Left hindlimb (tissue), 1 donor: ENCODE data around the gene C22orf42.
A peak's percentile ranks its signal among the peaks of the same experiment; 100 is the strongest.
"Not testable (repeated sequence)": the region's sequence is repeated elsewhere in the genome, so short reads cannot be mapped to it uniquely, and the experiment has no call there.

Experiments
- DNase-seq: peaks from one replicate; pipeline ENCODE4 v3.0.0-alpha.2; 2018

C22orf42 gene, protein sequence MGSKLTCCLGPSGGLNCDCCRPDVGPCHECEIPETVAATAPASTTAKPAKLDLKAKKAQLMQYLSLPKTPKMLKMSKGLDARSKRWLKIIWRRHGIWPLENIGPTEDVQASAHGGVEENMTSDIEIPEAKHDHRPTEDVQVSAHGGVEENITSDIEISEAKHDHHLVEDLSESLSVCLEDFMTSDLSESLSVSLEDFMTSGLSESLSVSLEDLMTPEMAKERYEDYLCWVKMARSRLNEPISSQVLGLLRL

DNA sequence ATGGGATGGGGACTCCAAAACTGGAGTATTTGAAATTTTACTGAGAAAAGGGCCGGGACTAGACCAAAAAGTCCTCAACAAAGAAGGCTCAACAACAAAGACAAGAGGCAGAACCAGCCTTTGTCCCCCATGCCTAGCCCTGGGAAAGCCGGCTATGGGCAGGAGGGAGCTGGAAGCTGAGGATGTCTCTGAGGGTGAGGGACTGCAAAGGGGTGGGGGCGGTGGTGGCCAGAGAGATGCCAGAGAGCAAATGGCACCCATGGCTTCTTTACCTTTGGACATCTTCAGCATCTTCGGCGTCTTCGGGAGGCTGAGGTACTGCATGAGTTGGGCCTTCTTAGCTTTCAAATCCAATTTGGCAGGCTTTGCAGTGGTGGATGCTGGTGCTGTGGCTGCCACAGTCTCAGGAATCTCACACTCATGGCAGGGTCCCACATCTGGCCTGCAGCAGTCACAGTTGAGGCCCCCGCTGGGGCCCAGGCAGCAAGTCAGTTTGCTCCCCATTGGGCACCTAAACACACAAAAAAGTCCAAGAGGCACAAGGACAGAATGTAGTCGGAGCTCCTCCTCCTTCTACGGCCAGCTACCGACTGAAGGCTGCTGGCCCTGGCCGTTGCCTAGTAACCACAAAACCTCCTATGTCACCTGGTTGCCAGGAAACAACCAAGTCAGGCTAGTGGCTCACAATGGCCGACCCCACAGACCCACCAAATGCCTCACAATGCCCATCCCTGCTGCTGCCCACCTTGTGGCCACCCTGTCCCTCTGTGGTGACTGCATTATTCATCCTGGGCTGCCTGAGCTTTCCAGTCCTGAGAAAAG, at the start of gene C22orf42:
TSS of gene C22orf42 (minus strand) at position 592 of the 822 bp plus-strand sequence. CDS start at position 504, 88 bp downstream.
- DNase-seq, result no peak

DNA sequence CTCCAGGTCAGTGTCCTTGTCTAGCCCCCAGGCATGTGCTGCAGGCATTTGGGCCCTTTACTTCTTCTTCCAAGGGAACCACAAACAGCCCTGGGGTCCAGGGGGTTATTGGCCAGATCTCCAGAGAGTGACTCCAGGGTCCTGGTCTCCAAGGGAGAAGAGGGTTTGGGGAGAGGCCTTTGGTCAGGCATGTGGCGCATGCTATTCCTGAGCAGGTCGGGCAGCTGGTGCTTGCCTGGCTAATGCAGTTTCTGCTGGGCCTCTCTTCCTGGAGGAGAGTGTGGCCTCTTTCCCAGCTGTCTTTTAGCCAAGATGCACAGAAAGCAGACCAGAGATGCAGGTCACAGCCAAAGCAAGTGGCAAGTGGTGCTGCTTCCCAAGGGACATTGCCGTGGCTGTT, 49.6 kb upstream of the C22orf42 start:
- DNase-seq, result no peak

DNA sequence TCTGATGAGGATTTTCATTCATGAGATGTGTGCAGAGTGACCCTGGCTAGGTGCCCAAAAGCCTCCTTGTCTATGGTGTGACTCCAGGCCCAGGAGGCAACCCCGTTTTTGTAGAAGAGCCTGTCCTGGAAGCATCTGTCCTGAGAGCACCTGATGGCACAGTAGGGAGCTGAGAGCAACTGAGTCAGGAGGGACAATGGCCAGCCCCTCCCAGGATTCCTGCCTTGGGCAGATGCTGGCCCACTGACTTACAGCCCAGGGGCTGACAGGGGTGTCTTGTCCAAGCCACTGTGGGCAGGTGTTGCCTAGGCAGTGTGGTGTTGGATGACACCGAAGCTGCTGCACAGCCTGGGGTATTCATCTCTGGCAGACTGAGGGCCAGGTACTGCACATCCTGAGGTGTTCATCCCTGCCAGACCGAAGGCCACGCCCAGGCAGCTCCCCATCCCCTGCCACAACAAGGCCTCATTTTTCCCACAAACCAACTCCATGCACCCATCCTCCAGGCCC, 48.9 kb upstream of the C22orf42 start:
- DNase-seq, result no peak

DNA sequence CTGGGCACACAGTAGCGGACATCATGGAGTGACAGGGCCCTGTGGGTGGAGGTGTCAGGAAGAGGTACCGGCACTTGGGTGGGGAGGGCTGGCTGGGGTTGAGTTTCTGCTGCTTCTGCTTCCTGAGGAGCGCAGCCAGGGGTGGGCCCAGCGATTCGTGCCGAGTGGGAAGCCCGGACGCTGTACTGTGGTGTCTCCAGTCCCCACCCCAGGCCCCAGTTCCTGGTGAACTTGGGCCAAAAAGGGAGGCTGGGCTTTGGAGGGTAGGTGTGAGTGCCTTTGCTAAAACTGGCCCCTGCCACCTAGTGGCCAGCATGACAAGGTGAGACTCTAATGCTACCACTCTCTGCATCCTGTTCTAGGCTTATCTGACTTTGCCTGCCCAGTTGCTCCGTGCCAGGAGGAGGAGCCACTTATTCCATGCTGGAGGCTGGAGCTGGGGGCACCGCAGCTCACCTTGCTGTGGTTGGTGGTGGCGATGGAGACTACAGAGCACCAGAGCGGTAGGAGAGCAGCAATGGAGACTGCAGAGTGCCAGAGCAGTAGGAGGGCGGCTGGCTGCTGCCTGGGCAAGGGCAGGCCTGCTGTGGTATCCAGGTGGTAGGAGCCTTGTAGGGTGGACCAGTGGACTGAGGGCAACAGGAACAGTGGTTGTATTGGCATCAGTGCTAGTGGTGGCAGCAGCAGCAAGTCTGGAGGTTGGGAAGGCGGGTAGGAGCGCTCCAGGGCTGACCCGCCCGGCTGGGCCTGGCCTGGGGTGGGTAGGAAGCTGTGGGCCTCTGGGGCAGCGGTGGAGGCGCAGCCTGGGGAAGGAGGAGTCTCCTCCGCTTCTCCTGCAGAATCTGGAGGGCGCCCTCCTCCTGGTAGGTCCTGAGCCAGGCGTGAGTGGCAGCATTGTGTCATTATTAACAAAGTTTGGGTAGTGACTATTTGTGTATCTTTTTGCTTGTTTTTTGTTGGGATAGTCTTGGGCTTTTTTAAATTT, 48.0 kb upstream of the C22orf42 start:
- DNase-seq, result no peak

DNA sequence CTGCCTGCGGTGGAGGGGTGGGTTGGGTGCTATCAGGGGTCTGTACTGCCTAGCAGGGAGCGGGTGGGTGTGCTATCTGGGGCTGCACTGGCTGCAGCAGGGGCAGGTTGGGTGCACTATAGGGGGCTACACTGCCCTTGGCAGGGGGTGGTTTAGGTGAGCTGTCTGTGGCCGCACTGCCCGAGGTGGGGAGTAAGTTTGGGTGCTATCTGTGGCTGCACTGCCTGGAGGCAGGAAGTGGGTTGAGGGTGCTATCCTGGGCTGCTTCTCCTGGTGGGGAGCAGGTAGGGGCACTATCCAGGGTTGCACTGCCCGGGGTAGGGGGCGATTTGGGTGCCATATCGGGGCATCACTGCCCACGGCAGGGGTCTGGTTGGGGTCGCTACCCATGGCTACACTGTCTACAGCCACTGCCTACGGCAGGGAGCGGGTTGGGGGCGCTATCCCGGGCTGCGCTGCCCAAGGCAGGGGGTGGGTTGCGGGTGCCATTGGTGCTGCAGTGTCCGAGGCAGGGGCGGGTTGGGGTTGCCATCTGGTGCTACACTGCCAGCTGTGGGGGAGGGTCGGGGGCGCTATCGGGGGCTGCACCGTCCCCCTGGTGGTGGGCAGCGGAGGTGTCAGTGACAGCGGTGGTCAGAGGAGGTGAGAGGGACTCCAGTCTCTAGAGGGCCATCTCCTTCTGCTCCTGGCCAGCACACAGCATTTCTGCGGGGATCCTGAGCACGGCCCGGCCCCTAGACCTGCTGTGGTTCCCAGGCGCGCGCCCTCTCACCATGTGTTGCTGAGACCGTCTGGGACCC, 47.1 kb upstream of the C22orf42 start:
- no peak for DNase-seq

DNA sequence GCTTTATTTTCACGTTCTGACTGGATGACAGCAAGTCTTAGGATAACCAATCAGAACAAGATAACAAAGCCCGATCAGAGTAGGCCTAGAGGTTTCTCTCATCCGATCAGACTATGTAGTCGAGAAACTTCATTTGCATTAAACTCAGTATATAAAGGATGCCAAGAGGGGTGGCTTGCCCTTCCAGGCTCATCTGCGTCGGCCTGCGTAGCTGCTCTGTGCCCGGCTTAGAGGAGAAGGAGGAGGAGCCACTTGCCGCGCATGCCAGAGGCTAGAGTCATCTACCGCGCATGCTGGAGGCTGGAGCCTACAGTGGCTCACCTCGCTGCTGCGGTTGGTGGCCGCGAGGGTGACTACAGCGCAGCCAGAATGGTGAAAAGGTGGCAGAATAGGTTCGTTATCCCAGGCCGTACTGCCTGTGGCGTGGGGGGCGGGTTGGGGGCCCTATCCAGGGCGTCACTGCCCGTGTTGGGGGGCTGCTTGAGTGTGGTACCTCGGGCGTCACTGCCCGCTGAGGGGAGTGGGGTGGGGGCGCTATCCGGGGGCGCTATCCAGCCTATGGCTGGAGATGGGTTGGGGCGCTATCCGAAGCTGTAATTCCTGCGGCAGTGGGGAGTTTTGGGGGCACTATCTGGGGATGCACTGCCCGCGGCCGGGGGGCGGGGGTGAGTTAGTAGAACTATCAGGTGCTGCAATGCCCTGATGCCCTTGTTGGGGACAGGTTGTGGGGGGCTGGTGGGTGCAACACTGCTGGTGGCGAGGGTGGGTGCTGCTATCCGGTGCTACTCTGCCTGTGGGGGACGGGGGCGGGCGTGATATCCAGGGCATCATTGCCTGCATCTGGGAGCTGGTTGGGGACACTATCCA, 46.0 kb upstream of the C22orf42 start, which contains the start of gene RFPL2:
TSS of gene RFPL2 (minus strand) at position 218 of the 867 bp plus-strand sequence. CDS start 2,622 bp downstream, outside the sequence.
- no peak for DNase-seq

DNA sequence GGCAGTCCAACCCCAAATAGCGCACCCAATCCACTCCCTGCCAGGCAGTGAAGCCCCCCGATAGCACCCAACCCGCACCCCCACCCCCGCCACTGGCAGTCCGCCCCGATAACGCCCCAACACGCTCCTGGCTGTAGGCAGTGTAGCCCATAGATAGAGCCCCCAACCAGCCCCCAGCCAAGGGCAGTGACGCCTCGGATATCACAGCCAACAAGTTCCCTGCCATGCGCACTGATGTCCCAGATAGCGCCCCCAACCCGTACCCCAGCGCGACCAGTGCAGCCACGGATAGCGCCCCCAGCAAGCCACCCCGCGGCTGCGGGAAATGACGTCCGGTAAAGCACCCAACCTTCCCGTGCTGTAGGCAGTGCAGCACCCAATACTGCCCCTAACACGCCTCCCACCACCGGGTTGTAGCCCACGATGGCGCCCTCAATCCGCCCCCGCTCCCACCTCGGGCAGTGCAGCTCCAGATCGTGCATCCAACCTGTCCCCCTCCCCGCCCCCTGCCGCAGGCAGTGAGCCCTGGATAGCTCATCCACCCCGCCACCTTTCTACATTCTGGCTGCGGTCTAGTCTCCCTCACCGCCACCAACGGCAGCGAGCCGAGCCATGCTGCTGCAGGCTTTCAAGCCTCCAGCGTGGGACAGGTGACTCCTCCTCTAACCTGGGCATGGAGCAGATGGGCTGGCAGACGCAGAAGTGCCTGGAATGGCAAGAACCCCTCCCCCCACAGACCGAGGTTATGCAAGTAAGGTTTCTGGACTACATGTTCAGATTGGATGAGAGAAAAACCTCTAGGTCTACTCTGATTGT, 45.1 kb upstream of the C22orf42 start:
- no peak for DNase-seq

DNA sequence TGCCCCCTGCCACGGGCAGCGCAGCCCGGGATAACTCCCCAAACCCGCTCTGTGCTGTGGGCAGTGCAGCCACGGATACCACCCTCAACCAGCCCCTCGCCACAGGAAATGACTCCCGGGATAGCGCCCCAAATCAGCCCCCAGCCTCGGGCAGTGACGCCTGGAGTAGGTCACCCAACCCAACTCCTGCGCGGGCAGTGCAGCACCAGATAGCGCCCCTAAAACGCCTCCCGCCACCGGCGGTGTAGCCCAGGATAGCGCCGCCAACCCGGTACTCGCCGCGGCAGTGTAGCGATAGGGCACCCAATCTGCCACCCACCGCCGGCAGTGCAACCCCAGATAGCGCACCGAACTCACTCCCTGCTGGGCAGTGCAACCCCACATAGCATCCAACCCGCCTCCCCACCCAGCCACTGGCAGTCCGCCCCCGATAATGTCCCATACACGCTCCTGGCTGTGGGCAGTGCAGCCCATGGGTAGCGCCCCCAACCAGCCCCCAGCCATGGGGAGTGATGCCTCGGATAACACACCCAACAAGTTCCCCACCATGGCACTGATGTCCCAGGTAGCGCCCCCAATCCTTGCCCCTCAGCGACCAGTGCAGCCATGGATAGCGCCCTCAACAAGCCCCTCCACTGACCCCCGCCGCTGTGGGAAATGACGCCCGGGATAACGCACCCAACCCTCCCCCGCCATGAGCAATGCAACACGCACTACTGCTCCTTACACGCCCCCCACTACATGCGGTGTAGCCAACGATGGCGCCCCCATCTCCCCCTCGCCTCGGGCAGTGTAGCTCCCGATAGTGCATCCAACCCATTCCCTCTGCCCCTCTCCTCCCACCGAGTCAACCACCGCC, 44.3 kb upstream of the C22orf42 start:
- no peak for DNase-seq

DNA sequence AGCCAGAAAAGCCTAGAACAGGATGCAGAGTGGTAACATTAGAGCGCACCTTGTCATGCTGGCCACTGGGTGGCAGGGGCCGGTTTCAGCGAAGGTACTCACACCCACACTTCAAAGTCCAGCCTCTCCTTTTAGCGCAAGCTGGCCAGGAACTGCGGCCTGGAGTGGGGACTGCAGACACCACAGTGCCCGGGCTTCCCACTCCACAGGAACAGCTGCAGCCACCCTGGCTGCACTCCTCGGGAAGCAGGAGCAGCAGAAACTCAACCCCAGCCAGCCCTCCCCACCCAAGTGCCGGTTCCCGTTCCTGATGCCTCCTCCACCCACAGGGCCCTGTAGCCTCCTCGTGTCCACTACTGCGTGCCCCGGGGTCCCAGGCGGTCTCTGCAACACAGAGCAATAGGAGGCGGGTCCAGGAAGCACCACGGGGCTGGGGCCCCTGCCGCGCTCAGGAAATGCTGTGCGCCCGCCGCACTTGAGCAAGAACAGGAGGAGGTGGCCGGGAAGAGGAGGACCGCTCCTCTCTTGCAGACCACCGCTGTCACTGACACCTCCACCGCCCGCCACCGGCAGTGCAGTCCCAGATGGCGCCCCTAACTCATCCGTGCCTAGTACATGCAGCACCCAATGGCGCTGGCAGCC, 43.6 kb upstream of the C22orf42 start:
- DNase-seq, result peak; percentile 53

DNA sequence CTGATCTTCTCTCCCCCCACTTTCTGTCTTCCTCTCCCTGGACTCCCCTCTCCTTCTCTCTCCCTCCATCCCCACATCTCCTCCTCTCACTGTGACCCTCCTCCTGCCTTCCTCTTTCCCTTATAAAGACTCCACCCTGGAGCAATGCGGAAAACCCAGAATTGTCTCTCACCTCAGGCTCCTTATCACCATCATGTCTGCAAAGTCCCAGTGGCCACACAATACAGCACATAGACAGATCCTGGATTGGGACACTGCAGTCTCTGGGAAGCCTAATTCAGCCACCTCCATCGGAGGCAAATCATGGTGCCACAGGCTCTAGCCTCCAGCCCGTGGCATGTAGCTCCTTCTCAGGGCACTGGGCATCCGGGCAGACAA, 43.0 kb upstream of the C22orf42 start:
- DNase-seq, result no peak

DNA sequence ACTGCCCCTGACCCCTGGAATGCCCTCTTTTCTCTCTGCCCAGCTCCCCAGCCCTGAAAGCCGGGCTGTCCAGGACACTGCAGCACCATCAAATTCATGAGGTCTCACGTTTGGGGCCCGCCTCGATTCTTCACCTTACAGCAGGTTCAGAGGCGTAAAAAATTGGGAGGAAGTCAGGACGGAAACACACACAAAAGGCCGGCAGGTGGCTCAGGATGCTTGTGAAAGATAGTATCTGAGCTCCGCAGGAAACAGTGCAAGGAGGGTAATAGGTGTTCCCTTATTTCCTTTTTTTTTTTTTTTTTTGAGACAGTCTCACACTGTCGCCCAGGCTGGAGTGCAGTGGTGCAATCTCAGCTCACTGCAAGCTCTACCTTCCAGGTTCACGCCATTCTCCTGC, 41.6 kb upstream of the C22orf42 start:
- DNase-seq, result no peak

DNA sequence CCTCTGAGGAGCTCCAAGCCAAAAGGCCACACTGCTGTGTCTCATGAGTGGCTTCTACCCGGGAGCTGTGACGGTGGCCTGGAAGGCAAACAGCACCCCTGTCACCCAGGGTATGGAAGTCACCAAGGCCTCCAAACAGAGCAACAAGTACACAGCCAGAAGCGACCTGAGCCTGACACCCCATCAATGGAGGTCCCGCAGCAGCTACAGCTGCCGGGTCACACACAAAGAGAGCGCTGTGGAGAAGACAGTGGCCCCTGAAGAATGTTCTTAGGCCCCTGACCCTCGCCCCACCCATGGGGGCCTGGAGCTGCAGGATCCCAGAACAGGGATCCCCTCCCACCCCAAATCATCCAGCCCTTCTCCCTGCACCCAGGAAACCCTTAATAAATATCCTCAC, 40.9 kb upstream of the C22orf42 start:
- no peak for DNase-seq

DNA sequence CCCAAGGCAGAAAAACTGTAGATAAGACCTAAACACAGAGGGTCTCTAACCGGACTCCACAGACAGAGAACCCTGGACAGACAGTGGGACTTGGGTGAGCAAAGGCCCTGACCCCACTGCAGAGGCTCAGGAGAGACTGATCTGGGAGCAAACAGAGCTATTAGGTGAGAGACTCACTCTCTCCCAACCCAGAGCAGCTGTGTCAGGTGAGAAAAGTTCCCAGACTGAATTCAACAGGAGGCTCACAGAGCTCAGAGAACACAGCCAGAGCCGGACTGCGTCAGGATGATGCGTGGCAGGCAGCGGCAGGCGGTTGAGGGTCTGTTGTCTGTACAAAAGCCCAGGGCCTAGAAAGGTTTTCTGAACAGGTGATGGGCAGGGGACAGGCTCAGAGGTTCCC, 40.2 kb upstream of the C22orf42 start:
- no peak for DNase-seq

DNA sequence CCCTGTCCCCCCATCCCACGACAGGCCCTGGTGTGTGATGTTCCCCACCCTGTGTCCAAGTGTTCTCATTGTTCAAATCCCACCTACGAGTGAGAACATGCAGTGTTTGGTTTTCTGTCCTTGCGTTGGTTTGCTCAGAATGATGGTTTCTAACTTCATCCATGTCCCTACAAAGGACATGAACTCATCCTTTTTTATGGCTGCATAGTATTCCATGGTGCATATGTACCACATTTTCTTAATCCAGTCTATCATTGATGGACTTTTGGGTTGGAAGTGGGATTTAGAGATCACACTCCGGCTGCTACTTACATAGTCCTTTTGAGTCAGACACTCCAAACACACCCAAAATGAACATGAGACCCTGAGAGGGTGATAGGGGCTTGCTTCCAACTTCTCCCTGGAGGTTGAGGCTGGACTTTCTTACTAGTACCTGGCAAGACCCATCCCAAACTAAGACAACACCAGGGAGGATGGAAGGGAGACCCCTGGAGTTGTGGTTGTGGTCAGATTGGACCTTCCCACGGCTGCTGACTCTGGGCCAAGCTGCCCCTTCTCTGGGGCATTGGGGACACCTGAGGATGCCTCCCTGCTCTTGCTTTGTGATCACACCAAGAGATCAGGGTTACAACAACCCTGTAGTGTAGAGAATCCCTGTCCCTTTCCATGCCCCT, 38.6 kb upstream of the C22orf42 start:
- not testable (repeated sequence) for DNase-seq

DNA sequence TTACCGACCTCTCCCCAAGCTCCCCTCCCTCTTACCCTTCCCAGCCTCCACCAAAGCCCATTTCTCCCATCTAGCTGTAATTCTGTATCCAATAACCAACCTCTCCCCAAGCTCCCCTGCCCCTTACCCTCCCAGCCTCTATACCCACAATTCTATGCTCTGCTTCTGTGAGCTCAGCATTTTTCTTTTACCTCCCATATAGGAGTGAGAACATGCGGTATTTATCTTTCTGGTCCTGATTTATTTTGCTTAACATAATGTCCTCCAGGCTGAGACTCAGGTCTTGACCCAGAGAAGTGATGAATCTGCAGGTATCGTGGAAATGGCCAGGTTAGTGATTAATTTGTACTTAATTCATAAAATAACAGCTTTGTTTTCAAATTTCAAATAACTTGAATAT, 36.8 kb upstream of the C22orf42 start:
- not testable (repeated sequence) for DNase-seq

DNA sequence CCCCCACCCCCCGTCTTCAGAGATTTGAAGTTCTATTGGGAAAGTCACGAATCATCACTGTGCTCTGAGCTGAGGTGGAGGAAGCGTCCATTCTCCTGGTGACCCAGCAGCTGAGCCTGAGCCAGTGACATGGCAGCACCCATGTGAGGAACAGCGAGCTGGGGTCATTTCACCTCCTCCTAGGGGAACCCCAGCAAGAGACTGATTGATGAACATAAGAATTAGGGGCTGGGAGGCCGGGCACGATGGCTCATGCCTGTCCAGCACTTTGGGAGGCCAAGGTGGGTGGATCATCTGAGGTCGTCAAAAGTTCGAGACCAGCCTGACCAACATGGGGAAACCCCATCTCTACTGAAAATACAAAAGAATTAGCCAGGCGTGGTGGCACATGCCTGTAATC, 34.2 kb upstream of the C22orf42 start:
- DNase-seq, result not testable (repeated sequence)

DNA sequence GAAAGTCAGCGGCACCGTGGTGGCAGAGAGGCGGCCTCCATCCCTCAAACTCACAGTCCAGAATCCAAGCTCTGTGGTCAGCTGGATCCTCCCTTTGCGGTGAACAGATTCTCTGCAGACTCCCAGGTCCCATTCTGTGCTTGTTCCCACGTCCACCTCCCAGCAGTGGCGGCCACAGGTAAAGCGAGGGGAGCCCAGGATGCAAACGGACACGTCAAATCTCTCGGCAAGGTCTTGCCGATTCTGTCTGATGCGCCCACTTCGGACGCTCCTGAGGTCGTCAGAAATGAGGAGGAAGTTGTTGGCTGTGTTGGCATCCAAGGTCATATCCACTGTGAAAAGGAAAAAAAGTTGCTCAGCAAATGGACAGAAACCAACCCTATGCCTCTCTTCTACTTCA, 31.9 kb upstream of the C22orf42 start:
- DNase-seq, result not testable (repeated sequence)

DNA sequence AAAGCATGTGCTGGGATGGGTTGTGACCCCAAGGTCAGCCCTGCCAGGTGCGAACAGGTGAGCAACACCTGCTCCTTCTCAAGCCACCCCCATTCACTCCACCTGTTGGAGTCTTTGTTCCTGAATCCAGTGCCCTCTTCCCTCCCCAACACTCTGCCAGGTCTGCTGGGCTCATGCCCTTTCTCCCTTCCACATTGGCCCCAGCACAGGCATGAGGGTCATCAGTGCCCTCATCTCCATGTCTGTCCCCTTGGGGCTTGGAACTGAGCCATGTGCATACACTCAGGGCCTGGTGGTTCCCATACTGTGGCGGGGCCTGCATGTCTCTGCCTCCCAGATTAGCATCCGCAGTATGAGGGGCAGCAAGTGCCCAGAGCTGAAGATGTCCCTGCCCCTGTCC, 26.7 kb upstream of the C22orf42 start:
- no peak for DNase-seq
